HG02981 (cell line): ENCODE results near the gene KCNJ6.
"Not testable (repeated sequence)": the region's sequence is repeated elsewhere in the genome, so short reads cannot be mapped to it uniquely, and the experiment has no call there.

Source experiments
- ATAC-seq: cut with Tn5 transposase; IDR thresholded peaks from one replicate; pipeline ENCODE4 v1.9.1; 2021; ENCODE audit warnings: mild to moderate bottlenecking, moderate library complexity; ENCODE audit not compliant: unreplicated experiment

Gene KCNJ6, protein sequence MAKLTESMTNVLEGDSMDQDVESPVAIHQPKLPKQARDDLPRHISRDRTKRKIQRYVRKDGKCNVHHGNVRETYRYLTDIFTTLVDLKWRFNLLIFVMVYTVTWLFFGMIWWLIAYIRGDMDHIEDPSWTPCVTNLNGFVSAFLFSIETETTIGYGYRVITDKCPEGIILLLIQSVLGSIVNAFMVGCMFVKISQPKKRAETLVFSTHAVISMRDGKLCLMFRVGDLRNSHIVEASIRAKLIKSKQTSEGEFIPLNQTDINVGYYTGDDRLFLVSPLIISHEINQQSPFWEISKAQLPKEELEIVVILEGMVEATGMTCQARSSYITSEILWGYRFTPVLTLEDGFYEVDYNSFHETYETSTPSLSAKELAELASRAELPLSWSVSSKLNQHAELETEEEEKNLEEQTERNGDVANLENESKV

DNA sequence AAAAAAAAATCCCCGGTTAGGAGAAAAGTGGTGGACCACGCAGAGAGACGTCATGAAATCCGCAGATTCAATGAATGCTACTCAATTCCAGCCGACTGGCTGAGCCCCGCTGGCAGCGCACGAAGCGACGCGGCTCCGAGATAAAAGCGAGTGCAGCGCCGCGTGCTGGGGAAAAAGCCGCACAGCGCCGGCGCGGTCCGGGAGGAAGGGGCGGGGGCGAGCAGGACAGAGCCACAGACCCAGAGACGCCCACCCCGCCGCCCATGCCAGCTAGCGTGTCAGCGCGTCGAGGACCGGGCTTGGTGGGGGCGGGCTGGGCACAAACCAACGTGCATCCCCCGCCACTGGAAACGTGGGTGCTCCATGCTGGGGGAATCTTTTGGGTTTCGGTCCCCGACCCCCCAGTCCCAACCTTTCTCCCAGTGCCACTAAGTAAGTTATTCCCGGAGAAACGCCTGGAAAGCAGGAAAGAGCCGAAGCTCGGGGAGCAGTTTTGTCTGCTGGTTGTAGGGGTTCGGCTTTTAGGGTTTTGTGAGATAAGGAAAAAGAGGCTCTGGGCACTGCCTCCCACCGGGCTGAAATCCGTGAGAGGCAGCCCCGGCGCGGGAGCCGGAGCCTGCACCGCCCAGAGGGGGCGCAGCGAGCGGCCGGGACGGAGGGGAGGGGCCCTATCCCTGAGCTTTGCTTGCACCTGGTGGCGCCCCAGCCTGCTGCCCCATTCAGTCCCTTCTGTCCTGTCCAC lies at the start of gene KCNJ6:
TSS of gene KCNJ6 (minus strand) at position 148 of the 742 bp plus-strand sequence. CDS start 75,775 bp downstream, outside the sequence.
- no peak for ATAC-seq

DNA sequence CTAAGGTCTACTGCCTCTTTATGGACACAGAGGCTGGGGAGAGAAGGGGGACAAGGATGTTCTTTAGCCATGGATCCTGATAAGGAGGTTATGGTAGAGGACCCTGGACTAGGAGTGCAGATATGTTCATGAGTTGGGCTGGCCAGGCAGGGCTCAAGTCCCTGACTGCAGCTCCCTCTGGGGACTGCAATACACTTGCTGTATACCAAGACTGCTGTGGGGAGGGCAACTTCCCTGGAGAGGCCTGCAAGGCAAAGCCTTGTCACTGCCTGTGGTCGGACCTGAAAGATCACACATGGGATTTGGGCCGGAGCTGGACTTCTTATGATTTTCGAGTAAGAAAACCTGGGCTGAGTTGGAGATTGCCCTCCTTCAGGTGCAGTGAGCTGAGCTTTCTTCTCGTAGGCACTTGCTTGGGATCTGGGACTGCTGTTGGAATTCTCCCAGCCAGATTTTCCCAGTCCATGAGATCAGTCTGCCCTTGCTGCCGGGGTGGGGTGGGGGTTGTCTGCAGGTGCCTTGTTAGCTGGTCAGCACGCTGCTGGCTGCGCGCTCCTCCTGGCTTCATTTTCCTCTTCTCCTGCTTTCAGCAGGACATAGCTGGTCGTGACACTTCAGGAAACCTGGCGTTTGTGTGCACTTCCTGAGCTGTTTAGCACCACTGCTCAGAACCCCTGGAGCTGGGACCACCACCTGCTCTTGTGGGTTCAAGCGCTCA lies 49.0 kb upstream of the KCNJ6 start:
- ATAC-seq: no peak

DNA sequence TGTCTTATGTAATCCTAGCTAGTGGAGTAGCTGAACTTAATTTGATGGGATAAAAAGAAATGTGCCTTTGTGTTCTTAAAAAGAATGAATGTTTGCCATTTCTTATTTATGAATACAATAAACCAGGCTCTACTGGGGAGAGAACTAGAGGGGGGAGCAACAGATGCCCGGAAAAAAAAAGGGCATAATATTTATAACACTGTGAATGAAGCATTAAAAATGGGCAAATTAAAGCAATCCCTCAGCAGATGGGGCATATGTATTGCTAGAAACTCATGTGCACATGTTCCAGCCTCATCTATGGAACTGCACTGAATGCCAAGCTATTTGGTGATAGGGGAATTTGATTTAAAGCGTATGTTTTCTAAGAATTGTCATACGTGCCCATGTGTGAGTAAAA lies 42.3 kb upstream of the KCNJ6 start:
- no peak for ATAC-seq

DNA sequence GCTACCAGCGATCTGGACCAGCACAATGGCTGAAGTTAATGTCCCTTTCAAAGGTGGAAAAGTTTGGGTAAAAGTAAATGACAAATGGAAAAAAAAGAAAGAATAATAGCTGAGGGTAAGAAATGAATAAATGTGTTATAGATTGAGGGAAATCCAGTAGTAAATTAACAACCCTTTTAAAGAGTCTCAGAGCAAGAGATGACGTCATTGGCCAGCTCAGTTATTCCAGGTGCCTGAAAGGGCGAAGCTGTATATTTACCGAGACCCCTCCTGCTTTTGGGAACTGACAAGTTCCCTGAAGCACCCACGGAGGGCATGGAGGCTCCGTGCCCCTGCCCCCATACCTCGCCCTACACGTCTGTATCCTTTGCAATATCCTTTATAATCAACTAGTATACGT lies 40.5 kb upstream of the KCNJ6 start:
- no peak for ATAC-seq

DNA sequence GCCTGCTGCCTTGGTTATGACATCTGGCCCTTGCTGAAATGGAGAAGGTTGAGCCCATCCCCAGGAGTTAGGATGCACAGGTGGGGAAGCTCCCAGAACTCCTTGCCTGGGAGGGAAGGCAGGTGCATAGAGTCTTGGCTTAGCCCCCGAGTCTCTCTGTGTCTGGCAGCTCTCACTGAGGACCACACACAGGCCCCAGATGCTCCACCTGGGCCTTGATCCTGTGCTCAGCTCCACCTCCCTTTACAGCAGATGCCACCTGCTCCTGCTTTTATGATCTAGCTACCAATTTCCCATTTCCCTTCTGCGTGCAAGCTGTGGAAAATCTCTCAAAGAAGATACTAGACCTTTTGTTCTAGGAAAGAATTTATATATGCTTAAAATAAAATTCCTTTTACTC lies 28.8 kb upstream of the KCNJ6 start:
- no peak for ATAC-seq

DNA sequence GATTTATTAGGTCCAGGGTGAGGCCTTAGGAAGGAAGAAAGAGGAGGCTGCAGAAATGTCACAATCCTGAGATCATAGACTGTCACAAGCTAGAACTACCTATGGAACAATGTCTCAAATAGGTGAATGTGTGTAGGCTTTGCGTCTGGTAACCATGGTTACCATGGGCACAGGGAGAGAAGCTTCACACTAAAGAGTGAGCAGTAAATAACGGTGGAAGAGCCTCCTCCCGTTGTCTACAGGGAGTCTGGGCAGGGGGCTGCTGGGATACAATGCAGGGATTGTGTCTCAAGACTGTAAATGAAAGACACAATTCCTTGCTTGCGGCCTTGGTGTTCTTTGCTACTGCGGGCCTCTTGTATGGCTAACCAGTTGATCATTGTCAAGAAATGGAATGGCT lies 28.2 kb upstream of the KCNJ6 start:
- ATAC-seq: no peak

DNA sequence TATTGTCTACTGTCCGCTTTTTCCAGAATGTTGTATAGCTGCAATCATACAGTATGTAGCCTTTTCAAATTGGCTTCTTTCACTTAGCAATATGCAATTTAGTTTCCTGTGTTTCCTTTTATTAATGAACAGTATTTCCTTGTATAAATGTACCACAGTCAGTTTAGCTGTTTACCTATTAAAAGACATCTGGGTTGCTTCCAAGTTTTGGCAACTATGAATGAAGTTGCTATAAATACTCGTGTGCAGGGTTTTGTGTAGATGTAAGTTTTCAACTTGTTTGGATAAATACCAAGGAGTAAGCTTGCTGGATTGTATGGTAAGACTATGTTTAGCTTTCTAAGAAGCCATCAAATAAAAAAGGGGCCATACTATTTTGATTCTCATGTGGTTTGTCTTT lies 24.4 kb upstream of the KCNJ6 start:
- ATAC-seq: no peak

DNA sequence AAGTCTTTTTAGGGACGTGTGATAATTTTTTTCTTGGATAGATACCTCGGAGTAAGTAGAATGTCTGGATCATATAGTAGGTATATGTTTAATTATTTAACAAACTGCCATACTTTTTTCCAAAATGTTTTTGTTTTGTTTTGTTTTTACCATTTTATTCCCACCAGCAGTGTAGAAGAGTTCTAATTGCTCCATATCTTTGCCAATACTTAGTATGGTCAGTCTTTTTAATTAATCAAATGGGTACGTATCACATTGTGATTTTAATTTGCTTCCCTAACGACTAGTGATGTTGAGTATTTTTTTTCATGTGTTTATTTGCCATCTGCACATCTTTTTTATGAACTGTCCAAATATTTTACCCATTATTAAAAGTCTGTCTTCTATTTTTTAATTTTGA lies 23.6 kb upstream of the KCNJ6 start:
- ATAC-seq: no peak

DNA sequence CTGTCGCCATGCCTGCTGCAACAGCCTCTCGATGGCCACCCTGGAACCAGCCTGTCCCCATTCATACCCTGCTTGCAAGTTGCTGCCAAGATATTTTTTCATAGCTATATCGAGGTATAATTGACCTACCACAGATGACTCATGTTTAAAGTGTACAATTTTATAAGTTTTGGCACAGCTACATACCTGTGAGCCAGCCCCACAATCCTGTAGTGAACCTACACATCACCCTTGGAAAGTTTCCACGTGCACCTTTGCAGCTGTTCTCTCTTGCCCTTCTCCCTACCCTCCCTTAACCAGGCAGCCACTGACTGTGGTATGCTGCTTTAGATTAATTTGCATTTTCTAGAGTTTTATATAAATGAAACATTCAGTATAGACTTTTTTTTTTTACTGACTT lies 23.0 kb upstream of the KCNJ6 start:
- no peak for ATAC-seq

DNA sequence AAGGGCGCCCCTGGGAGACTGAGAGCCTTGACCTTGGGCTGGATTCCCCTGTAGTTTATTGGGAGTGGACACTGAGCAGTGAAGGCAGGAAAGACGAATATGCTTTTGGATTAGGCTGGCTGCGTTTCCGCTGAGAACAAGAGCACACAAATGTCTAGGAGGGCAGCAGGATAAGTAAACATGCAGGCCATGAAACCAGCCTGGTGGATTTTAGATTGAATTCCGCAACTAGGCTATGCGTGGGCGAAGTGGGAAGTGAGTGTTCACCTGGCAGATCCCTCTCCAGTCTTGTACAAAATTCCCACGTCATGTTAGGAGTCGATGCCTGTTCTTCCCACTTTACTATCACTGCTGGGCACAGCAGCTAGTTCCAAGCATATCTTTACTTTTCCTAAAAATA lies 21.4 kb upstream of the KCNJ6 start:
- no peak for ATAC-seq

DNA sequence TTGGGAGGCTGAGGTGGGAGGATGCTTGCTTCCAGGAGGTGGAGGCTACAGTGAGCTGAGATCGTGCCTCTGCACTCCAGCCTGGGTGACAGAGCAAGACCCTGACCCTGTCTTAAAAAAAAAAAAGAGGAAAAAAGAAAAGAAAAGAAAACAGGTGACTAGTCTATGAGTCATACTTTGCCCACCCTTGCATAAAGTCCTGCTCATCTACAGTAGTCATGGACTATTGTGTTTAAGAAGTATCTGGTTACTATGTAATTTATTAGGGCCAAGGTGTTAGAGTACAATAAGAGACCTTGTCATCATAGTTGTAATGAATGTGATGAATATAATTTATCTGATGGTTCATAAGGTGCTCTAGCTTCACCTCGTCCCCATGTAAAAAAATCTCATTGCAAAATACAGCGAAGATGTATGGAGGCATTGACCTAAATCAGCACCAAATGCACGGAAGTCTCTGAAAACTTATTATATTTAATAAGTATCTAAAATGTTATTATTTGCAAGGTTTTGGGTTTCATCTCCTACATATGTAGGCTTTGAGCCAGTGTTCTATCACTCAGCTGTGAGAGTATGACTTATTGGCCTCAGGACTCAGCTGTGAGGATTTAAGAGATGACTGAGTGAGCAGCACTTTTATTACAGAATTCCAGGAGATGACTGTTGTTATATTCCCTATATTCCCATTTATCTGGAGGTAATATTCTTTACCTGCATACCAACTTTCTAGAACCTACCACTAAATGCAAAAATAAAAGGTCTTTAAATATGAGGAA lies 19.9 kb upstream of the KCNJ6 start:
- ATAC-seq: no peak

DNA sequence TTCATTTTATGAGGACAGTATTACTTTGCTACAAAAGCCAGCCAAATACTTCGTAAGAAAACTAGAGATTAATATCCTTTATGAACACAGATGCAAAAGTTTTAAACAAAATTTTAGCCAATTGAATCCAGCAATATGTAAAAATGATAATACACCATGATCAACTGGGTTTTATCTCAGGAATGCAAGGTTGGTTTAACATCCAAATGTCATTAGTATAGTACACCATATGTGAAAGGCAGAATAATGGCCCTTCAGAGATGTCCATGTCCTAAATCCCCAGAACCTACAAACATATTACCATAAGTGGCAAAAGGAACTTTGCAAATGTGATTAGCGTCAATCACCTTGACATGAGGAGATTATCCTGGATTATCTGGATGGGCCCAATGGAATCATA lies 16.7 kb upstream of the KCNJ6 start:
- ATAC-seq: no peak

DNA sequence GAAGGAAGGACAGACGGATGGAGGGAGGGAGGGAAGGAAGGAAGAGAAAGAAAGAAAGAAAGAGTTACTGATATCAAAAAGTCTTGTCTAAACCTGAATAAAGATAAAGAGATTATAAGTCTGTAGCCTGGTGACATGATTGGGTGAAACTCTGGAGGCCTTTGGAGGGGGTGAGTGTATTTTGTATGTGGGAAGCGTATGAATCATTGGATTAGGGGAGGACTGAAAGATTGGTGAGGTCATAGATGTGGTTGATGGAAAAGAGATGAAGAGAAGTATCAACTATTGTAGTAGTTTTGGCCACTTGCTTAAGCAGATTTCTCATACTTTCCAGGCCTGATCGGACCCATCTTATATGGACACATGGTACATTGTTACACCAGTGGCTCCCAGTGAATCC lies 11.5 kb upstream of the KCNJ6 start:
- ATAC-seq: no peak

DNA sequence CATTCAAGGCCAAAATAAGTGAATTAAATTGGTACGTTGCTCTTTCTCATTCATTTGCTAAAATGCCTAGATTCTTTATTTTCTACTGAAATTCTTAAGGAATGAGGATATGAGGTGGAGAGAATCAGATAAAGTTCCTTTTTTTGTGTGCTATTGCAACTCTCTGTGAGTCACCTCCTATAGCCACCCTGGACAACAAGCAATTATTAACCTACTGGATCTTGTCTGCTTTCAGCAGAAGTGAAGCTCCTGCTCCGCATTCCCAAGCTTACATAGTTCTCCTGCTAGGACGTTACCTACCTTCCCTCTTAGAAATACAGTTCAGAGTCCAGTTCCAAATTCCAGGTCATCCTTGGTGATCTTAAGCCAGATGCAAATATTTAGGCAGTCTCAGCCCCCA lies 4.8 kb upstream of the KCNJ6 start:
- ATAC-seq: no peak

DNA sequence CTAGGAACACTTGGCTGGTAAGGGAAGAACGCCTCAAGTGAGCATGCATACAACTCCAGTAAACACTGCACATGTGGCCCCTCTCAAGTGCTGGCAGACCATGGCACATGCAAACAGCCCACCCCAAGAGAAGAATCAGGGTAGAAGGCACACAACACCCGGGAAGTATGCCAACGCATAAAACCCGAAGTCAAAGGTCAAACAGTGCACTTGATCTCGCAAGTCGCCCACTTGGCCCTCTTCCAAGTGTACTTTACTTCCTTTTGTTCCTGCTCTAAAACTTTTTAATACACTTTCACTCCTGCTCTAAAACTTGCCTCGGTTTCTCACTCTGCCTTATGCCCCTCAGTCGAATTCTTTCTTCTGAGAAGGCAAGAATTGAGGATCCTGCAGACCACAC lies 4.0 kb upstream of the KCNJ6 start:
- ATAC-seq: not testable (repeated sequence)

DNA sequence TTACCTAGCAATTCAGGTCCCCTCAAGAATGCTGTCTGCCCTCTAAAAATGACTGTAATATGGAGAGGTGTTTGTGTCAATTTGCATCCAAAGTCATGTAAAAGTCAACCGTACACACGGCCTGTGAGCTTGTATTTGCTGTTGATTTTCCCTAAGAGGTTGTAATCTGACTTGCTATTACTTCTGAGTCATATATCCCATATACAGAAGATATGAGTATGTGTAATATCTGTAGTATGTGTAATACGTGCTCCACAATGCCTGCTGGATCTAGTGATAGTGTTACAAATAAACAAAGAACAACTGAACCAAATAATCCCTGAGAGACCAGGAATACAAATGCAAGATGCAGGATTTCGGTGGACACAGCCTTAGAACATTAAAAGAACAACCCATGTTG lies 1.4 kb upstream of the KCNJ6 start:
- no peak for ATAC-seq

DNA sequence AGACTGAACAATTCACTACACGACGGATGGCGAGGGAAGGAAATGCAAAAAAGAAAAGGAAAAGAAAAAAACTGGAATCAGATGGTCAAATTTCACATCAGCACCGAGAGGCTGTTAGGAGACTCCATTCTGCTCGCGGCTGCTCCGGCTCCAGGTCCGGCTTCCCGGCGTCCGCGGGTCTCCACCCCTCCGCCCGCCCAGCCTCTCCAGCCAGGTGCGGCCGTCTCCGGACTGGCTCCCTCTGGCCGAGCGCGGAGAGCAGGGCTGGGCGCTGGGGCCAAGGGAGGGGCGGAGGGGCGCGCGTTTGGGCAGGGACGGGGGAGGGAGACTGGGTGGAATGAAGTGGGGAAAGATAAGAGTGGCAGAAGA lies 332 bp downstream of the KCNJ6 start:
- no peak for ATAC-seq

DNA sequence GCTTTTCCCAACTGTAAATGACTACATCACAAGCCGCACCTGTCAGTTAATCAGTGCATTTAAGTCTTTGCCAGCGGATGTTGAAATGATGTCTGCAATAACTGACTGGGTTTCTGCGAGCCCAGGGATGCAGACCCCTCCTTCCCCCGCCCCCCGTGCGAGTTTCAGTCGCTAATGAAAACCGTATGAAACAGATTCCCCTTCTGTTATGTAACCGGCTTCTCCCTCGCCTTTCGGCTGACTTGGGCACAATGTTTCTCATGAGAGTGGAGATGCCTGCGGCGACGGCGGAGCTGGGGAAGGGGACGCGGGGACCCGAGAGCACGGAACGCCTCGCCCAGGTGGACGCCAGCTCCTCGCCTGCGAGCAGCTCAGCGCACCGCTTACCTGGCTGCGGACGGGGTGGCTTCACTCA lies 753 bp downstream of the KCNJ6 start:
- no peak for ATAC-seq

DNA sequence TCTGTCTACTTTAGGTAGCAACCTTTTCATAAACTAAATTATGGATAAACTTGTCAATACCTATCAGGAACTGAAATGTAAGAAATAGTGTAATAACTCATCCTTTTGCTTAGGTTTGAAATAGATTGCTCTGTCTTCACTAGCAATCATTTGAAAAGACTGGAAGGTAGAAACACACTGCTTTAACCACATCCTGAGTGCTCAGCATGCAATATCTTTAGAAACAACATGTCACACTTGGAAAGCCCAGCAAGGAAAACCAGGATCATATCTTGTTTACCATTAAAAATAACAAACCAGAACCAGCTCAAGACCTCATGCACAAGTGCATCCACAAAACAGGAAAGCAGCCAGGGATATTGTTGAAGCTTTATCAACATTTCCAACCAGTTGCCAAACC lies 3.6 kb downstream of the KCNJ6 start:
- no peak for ATAC-seq

DNA sequence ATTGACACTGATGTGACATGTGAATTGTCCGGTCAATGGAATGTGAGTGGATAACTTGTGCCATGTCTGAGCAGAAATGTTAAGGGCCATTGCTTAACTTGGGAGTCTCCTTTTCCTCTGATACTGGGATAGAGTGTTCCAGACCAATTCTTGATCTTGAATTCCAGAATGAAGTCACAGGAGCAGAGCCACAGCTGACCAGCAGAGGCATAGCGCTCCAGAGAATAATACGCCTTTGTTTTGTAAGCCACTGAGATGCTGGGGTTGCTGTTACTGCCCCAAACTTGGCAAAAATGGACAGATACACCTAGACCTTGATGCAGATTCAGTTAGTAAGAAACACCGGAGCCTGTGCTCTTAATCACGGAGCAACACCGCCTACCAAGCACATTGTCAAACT lies 6.3 kb downstream of the KCNJ6 start:
- ATAC-seq: no peak

DNA sequence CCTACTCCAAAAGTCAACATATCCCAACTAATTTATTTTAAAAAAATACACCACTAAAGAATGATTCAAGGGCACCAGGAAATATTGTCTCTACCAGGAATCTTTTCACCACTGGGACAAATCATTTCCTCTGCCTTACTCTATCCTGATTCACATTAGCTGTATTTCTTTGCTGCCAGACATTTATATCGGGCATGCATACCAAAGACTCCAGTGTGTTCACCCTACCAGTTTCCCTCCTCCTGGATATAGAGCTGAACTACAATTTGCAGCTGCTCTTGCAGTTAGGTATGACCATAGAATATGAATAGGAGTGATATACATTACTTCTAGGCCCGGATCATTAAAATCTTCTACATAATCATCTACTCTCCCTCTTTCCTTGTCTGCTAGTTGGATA lies 7.6 kb downstream of the KCNJ6 start:
- ATAC-seq: no peak
